Thoracic aorta (tissue), 2 donors: ENCODE data around the gene CASD1. TPM values are rescaled to one million over a fixed set of nuclear protein-coding genes. Genes with fewer than 3 reads are reported as not detected.

Experiments
- ATAC-seq: fragments of 150-250 bp; one replicate; pipeline ENCODE4 v1.8.0; 2017; ENCODE audit warnings: low read depth; ENCODE audit not compliant: insufficient number of reproducible peaks, low FRiP score
- DNase-seq: peaks from one replicate; pipeline ENCODE4 v3.0.0-alpha.2; 2020; ENCODE audit warnings: low spot score
- H3K27ac ChIP-seq, 2 donors: fragments of 200-600 bp; sonication (generic); 1 replicate in 1 of 2; 2 replicates in 1 of 2; pipeline ENCODE4 v1.5.1; 2016; ENCODE audit warnings: mild to moderate bottlenecking in 2 of 2, moderate library complexity in 2 of 2
- H3K27me3 ChIP-seq: fragments of 200-600 bp; sonication (generic); replicated peaks from 2 replicates; pipeline ENCODE4 v1.6.0; 2016; ENCODE audit warnings: mild to moderate bottlenecking; ENCODE audit not compliant: insufficient read depth
- H3K36me3 ChIP-seq: fragments of 200-600 bp; sonication (generic); one replicate; pipeline ENCODE4 v1.5.1; 2016
- H3K4me1 ChIP-seq, 2 donors: fragments of 200-600 bp; sonication (generic); 1 replicate in 1 of 2; 2 replicates in 1 of 2; pipeline versions ENCODE4 v1.5.1 to v1.6.0; 2016; ENCODE audit warnings: low read depth in 2 of 2, mild to moderate bottlenecking in 1 of 2; ENCODE audit not compliant: control insufficient read depth in 1 of 2
- H3K4me3 ChIP-seq: fragments of 200-600 bp; sonication (generic); 2 replicates; pipeline ENCODE4 v1.5.1; 2016; ENCODE audit warnings: mild to moderate bottlenecking
- H3K9me3 ChIP-seq: fragments of 200-600 bp; sonication (generic); 2 replicates; pipeline ENCODE4 v1.5.1; 2016
- CTCF ChIP-seq: fragments of 200-600 bp; sonication (generic); IDR thresholded peaks from one replicate; pipeline ENCODE4 v1.5.1; 2019; ENCODE audit warnings: antibody characterized with exemption
- total RNA-seq, 2 donors: library from RNA; depleted of rRNA; stranded (reverse); fragments of >200 nt; gene quantifications; one replicate each; pipeline versions ENCODE4 v1.1.0 to v1.2.3, GENCODE V29; 2016

Gene CASD1
- total RNA-seq, 2 donors from 2014 or later: 12.3 to 21.0 TPM

DNA sequence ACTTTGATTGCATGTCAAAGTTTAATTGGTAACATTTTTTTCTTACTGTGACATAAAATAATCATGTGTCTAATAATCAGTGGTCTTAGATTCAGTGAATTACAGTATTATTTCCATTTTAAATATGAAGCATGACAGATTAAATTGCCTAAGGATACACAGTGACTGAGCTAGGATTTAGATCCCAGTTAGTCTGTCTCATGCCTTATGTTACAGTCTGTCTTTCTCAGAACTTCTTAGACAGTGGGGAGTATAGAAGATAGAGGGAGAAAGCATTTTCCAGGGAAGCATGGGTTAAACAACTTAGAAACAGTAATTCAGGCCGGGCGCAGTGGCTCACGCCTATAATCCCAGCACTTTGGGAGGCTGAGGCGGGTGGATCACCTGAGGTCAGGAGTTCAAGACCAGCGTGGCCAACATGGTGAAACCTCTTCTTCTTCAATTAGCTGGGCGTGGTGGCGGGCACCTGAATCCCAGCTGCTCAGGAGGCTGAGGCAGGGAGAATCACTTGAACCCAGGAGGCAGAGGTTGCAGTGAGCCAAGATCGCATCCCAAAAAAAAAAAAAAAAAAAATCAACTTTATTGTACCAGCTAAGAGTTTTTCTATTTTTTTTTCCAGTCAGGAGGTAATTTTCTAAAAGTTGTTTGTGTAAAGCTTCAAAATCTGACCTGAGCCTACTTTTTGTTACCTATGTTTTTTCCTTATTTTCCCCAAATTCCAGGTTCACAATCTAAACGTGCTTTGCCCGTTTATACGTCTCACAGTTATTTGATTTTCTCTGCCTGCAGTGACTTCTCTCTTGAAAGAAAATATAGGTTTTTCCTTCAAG is 3.3 kb downstream of the CASD1 start:
- Histone ChIP-seq H3K4me1 (peaks cover 5 to 10% of the 10 kb centered on the region in 2 donors), H3K9me3 (no peaks in the 10 kb centered on the region), H3K27ac (no peak overlapping the region), H3K4me3 (no peak overlapping the region), H3K27me3 (no peaks in the 10 kb centered on the region), H3K36me3 (no peaks in the 10 kb centered on the region)
- DNase-seq (no peak), ATAC-seq (no peak)
- TF ChIP-seq CTCF: no peak

GRCh38 chr7:94513565-94513860 is 3.9 kb downstream of the CASD1 start:
- Histone ChIP-seq H3K36me3 (no peaks in the 10 kb centered on the region), H3K27me3 (no peaks in the 10 kb centered on the region), H3K4me1 (peaks cover 5 to 10% of the 10 kb centered on the region in 2 donors), H3K9me3 (no peaks in the 10 kb centered on the region), H3K27ac (no peak overlapping the region), H3K4me3 (no peak overlapping the region)
- DNase-seq (no peak), ATAC-seq (no peak)
- no peak for TF ChIP-seq CTCF

- DNase-seq (no peak), ATAC-seq (no peak)
- TF ChIP-seq CTCF: no peak
- H3K9me3 ChIP-seq: no peaks in the 10 kb centered on the region
- H3K27ac ChIP-seq: no peak overlapping the region
- H3K27me3 ChIP-seq: no peaks in the 10 kb centered on the region
- peaks cover 5 to 10% of the 10 kb centered on the region in 2 donors for H3K4me1 ChIP-seq
- no peak overlapping the region for H3K4me3 ChIP-seq
- no peaks in the 10 kb centered on the region for H3K36me3 ChIP-seq
Measured at GRCh38 chr7:94514140-94514889, 4.7 kb downstream of the CASD1 start.

DNA sequence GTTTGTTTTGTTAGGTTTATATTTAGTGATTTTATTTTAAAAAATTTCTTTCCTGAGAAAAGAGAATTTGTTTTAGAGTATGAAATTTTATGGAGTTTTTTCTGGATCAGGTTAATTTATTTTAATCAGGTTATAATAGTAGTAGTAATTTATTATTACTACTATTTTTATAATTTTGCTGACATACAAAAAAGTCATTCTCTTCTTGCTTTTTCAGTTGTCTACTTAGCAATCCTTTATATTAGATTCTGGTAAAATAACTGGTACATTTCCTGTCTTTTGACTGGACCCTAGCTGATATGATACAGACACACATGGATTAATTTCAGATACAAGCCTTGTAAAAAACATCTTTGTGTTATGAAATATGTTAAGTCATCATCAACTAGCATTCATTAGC is 5.3 kb downstream of the CASD1 start:
- Histone ChIP-seq H3K27me3 (no peaks in the 10 kb centered on the region), H3K4me1 (peaks cover 5 to 10% of the 10 kb centered on the region in 2 donors), H3K36me3 (no peaks in the 10 kb centered on the region), H3K9me3 (no peaks in the 10 kb centered on the region), H3K4me3 (no peak overlapping the region), H3K27ac (no peak overlapping the region)
- no peak for ATAC-seq
- no peak for TF ChIP-seq CTCF
- no peak for DNase-seq

DNA sequence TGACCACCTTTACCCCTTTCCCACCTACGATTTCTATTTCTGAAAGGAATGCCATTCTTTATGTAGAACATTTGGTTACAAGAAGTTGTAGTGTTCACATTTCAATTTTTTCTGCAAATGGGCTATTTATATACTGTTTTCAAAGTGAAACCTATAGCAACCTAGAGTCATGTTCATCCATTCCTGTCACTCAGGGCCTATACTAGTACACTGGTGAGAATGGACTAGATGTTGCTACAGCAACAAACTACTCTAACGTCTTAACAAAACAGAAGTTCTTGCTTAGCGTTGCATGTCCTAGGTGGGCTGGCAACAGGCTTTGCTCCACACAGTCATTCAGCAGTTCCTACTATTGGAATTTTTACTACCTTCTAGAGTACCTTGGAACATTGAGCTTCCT is 16.3 kb downstream of the CASD1 start:
- no peak for TF ChIP-seq CTCF
- Histone ChIP-seq H3K4me3 (no peak overlapping the region), H3K4me1 (no peaks in the 10 kb centered on the region), H3K27me3 (no peaks in the 10 kb centered on the region), H3K9me3 (no peaks in the 10 kb centered on the region), H3K27ac (no peak overlapping the region), H3K36me3 (peaks cover 4% of the 10 kb centered on the region)
- DNase-seq (no peak), ATAC-seq (no peak)
